GM12891 (cell line): ENCODE measurements around the gene FAM219A.

Experiments
- POLR2A ChIP-seq: IDR thresholded peaks from 2 replicates; pipeline ENCODE4 v1.6.1; 2011; ENCODE audit warnings: low read depth, low read length, control low read depth
- POLR2AphosphoS5 ChIP-seq: IDR thresholded peaks from 2 replicates; pipeline ENCODE4 v1.6.1; 2011; ENCODE audit warnings: low read depth, low read length, control low read depth
- POU2F2 ChIP-seq: IDR thresholded peaks from 2 replicates; pipeline ENCODE4 v1.6.1; 2011; ENCODE audit warnings: low read depth, mild to moderate bottlenecking, control low read depth, low read length, moderate library complexity
- TAF1 ChIP-seq: IDR thresholded peaks from 2 replicates; pipeline ENCODE4 v1.6.1; 2011; ENCODE audit warnings: low read depth, low read length, control low read depth

DNA sequence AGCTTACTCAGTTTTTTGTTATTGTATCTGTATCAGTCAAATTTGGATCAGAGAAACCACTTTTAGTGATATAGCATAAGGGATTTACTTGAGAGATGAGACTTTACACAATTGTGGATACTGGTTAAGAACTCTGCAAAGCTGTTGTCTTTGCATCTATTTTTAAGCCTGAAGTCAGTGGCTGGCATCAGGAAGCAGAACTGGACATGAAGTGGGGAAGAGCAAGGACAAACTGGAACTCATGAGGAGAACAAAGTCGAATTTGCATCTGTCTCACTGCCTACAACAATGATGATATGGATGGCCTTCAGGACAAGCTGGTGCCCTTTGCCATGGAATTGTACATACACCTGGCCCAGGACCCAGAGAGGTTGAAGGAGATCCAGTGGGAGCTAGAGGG is 65.9 kb downstream of the FAM219A start:
- TF ChIP-seq POLR2AphosphoS5, result no peak
- TF ChIP-seq POLR2A, result no peak
- no peak for TF ChIP-seq TAF1
- no peak for TF ChIP-seq POU2F2
